Gastrocnemius medialis (tissue), 4 donors: ENCODE data around the gene PRKCE. TPM values are rescaled to one million over a fixed set of nuclear protein-coding genes. Genes with fewer than 3 reads are reported as not detected.

Experiments used
- ATAC-seq, 2 donors: fragments of 150-250 bp; one replicate each; pipeline ENCODE4 v1.9.1; 2016
- DNase-seq, 2 donors: peaks; one replicate each; pipeline ENCODE4 v3.0.0-alpha.2; 2019
- H3K27ac ChIP-seq, 4 donors: fragments of 200-600 bp; sonication (generic); 1 replicate in 1 of 4; 2 replicates in 3 of 4; pipeline ENCODE4 v1.5.1; 2016 to 2018; ENCODE audit warnings: mild to moderate bottlenecking in 2 of 4, moderate library complexity in 1 of 4
- H3K27me3 ChIP-seq, 3 donors: fragments of 200-600 bp; sonication (generic) in 2 of 3; 1 replicate in 1 of 3; 2 replicates in 2 of 3; pipeline versions ENCODE4 v1.5.1 to v1.6.0; 2016 to 2019; ENCODE audit warnings: mild to moderate bottlenecking in 1 of 3, moderate library complexity in 1 of 3
- H3K36me3 ChIP-seq, 2 donors: fragments of 200-600 bp; sonication (generic) in 1 of 2; one replicate each; pipeline ENCODE4 v1.5.1; 2017 to 2018
- H3K4me1 ChIP-seq, 2 donors: fragments of 200-600 bp; sonication (generic) in 1 of 2; one replicate each; pipeline ENCODE4 v1.5.1; 2016 to 2017; ENCODE audit warnings: mild to moderate bottlenecking in 2 of 2
- H3K4me3 ChIP-seq, 4 donors: fragments of 200-600 bp; sonication (generic) in 3 of 4; 1 replicate in 1 of 4; 2 replicates in 3 of 4; pipeline ENCODE4 v1.5.1; 2016 to 2019; ENCODE audit warnings: mild to moderate bottlenecking in 2 of 4
- H3K9me3 ChIP-seq, 3 donors: fragments of 200-600 bp; sonication (generic) in 2 of 3; 1 replicate in 1 of 3; 2 replicates in 2 of 3; pipeline ENCODE4 v1.5.1; 2016 to 2019
- POLR2A ChIP-seq, 2 donors: fragments of 450-650 bp; IDR thresholded peaks; one replicate each; pipeline ENCODE4 v1.6.1; 2017; ENCODE audit warnings: antibody characterized with exemption in 2 of 2, mild to moderate bottlenecking in 2 of 2, moderate library complexity in 2 of 2
- in situ Hi-C, 4 donors: fragments of 200-750 bp; cut with MboI; loops; one replicate each; pipeline versions ENCODE4 v1.15.0 to v1.8.0; 2017; ENCODE audit warnings: low sequenced_read_pairs in 4 of 4
- intact Hi-C: fragments of 100-400 bp; cut with DNase I; formaldehyde crosslinking; loops from one replicate; pipeline ENCODE4 v1.15.1; 2023; ENCODE audit warnings: low total_unique reads
- total RNA-seq, 4 donors: library from RNA; depleted of rRNA; stranded (reverse); fragments of >200 nt; gene quantifications; one replicate each; pipeline versions ENCODE4 v1.1.0 to v1.2.3, GENCODE V29; 2016
- TF ChIP-seq, protein P1 (sequence below), 5 experiments: fragments of 450-650 bp in 3 of 5; fragments of 200-600 bp in 2 of 5; sonication (generic) in 2 of 5; IDR thresholded peaks in 4 of 5; conservative IDR thresholded peaks in 1 of 5; 1 replicate in 4 of 5; 2 replicates in 1 of 5; pipeline ENCODE4 v1.5.1; 2016 to 2019; ENCODE audit warnings: antibody characterized with exemption in 5 of 5, mild to moderate bottlenecking in 3 of 5, moderate library complexity in 3 of 5

Gene PRKCE
- total RNA-seq, 4 donors from 2014 or later, result 5.8 to 28.9 (median 11.8) TPM

DNA sequence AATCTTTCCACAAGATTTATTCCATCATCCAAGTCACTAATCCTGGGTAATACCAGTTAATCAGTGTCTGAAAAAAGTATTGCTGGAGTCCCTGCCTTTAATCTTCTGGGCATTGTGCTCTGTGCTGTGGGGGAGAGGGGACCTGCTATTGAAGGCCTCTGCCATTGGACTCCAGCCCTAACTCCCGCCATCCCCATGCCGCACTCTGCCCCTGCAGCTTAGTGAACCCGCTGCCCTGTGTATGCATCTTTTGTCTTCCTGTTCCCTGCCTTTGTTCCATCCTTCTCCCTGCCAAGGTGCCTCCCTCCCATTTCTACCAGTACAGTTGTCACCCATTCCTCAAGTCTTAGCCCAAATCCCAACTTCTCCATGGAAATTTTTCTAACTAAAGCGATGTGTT lies 532.0 kb downstream of the PRKCE start:
- Histone ChIP-seq H3K27me3 (no peaks in the 10 kb centered on the region), H3K27ac (no peak overlapping the region), H3K4me3 (no peak overlapping the region), H3K36me3 (no peaks in the 10 kb centered on the region), H3K9me3 (no peaks in the 10 kb centered on the region), H3K4me1 (peaks cover 12 to 23% of the 10 kb centered on the region in 2 donors)
- DNase-seq, result no peak
- in situ Hi-C loops (no loop called here), intact Hi-C loops (no loop called here)
- ATAC-seq, result no peak
- no peak for TF ChIP-seq POLR2A (IDR thresholded peaks at IDR 0.05)
- TF ChIP-seq, protein P1, sequence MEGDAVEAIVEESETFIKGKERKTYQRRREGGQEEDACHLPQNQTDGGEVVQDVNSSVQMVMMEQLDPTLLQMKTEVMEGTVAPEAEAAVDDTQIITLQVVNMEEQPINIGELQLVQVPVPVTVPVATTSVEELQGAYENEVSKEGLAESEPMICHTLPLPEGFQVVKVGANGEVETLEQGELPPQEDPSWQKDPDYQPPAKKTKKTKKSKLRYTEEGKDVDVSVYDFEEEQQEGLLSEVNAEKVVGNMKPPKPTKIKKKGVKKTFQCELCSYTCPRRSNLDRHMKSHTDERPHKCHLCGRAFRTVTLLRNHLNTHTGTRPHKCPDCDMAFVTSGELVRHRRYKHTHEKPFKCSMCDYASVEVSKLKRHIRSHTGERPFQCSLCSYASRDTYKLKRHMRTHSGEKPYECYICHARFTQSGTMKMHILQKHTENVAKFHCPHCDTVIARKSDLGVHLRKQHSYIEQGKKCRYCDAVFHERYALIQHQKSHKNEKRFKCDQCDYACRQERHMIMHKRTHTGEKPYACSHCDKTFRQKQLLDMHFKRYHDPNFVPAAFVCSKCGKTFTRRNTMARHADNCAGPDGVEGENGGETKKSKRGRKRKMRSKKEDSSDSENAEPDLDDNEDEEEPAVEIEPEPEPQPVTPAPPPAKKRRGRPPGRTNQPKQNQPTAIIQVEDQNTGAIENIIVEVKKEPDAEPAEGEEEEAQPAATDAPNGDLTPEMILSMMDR (IDR thresholded peaks at IDR 0.05 in 4 of 5, conservative IDR thresholded peaks at IDR 0.05 in 1 of 5), result no peak

DNA sequence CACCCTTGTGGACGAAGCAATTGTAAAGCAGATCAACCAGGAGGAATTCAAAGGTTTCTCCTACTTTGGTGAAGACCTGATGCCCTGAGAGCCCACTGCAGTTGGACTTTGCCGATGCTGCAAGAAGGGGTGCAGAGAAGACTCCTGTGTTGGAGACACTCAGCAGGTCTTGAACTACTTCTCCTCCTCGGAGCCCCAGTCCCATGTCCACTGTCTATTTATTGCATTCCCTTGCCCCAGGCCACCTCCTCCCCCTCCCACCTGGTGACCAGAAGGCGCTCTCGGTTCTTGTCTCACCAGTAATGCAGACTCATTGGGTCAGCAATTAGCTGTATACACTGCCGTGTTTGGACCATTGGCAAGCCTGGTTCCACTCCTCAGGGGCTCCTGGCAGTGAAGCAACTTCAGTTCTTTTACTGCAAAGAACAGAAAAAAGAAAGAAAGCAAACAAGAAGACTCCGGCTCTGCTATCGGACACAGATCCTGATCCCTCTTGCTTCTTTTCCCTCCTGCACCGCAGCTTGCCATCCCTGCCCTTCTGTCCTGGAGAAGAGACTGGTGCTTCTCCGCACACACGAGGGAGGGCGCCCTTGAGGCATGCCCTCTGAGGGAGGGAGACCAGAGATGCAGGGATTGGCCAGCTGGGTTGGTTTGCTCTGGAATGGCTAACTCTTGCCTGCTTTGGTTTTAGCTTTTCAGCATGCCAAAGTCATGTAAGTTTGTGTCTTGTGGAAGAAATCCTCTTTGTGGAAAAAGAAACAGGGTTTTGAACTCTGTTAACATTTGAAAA lies 533.5 kb downstream of the PRKCE start:
- H3K4me1 ChIP-seq, result peaks cover 8 to 19% of the 10 kb centered on the region in 2 donors
- H3K9me3 ChIP-seq, result no peaks in the 10 kb centered on the region
- ATAC-seq (no peak), DNase-seq (no peak)
- TF ChIP-seq, protein P1 (IDR thresholded peaks at IDR 0.05 in 4 of 5, conservative IDR thresholded peaks at IDR 0.05 in 1 of 5), result no peak
- TF ChIP-seq POLR2A (IDR thresholded peaks at IDR 0.05), result no peak
- intact Hi-C loops, result no loop called here
- no peaks in the 10 kb centered on the region for H3K27me3 ChIP-seq
- H3K27ac ChIP-seq, result no peak overlapping the region
- H3K36me3 ChIP-seq, result no peaks in the 10 kb centered on the region
- no peak overlapping the region for H3K4me3 ChIP-seq
- in situ Hi-C loops, result no loop called here

DNA sequence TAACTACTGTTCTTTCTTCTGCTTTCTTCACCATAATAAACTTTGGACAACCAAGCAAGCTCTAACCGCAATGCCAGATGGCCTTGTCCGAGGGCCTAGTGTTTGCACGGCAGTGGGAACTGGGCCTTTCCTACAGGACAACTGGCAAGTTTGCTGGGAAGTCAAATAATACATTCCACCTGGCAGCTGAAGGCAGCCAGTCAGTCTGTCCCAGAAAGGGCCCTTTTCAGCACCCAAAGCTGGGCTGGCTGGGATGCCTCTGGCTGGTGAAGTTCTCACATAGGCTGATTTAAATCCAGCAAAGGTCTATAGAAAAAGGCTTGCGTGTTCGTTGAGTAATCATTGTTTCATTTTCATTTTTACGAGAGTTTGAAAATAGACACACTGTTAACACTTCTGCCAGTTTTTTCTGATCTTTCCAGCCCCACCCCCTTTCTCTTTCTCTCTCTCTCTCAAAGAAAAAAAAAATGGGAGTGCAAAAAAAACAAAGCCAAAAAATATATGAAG lies 535.7 kb downstream of the PRKCE start:
- peak; percentile 45 to 58 for ATAC-seq
- peak overlapping the region; percentile 26 to 65 (median 46) for H3K27ac ChIP-seq
- intact Hi-C loops, result no loop called here

DNA sequence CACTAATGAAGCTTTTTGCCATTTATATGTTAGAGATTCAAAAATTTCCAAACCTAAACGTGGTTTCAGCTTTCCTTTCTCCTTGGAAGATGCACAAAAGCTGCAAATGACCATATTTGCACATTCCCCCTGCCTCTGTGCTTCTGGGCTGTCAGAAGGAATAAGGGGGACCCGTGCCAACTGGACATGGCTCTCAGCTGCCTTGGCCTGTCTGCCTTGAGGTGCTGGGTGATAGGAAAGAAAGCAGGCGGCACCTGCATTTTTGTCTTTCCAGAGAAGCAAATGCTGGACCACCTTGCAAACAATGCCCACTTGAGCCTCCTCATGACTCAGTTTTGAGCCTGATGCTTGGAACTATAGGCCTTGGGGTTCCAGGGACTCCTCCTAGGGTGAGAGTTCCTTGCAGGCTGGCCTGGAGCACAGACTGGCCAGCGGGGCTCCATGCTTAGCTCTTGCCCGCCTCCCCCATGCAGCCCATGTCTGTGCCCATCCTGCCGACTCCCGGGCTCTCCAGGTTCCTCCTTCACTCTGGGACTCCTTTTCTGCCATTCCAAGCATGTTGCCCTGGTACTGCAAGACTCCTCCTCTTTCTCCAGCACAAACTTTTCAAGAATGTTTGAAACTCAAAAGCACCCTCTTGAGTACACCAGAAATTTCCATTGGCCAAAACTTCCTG lies 536.7 kb downstream of the PRKCE start:
- H3K4me3 ChIP-seq, result no peak overlapping the region
- H3K27me3 ChIP-seq, result no peaks in the 10 kb centered on the region
- no peaks in the 10 kb centered on the region for H3K9me3 ChIP-seq
- H3K4me1 ChIP-seq, result peaks cover 8 to 19% of the 10 kb centered on the region in 2 donors
- in situ Hi-C loops, result no loop called here
- no peak overlapping the region for H3K27ac ChIP-seq
- ATAC-seq (no peak), DNase-seq (no peak)
- TF ChIP-seq POLR2A (IDR thresholded peaks at IDR 0.05), result no peak
- TF ChIP-seq, protein P1 (IDR thresholded peaks at IDR 0.05 in 4 of 5, conservative IDR thresholded peaks at IDR 0.05 in 1 of 5), result no peak
- no peaks in the 10 kb centered on the region for H3K36me3 ChIP-seq
- intact Hi-C loops, result no loop called here

More for the DNA sequence above, 535.7 kb downstream of the PRKCE start:
- no peaks in the 10 kb centered on the region for H3K27me3 ChIP-seq
- DNase-seq, result peak in 1 of 2 donors; percentile 19
- H3K4me3 ChIP-seq, result peak overlapping the region; percentile 5 to 35 (median 16)
- H3K9me3 ChIP-seq, result no peaks in the 10 kb centered on the region
- peaks cover 8 to 19% of the 10 kb centered on the region in 2 donors for H3K4me1 ChIP-seq
- TF ChIP-seq, protein P1 (IDR thresholded peaks at IDR 0.05 in 4 of 5, conservative IDR thresholded peaks at IDR 0.05 in 1 of 5), result no peak
- TF ChIP-seq POLR2A (IDR thresholded peaks at IDR 0.05), result no peak
- in situ Hi-C loops, result no loop called here
- no peaks in the 10 kb centered on the region for H3K36me3 ChIP-seq
